IMR-90 (cell line): ENCODE results near the gene FOXC2. TPM values are rescaled to one million over a fixed set of nuclear protein-coding genes. Genes with fewer than 3 reads are reported as not detected.
A peak's percentile ranks its signal among the peaks of the same experiment; 100 is the strongest.

ENCODE experiments used
- ATAC-seq: fragments of 200-7000 bp; cut with Tn5 transposase; 2 replicates; pipeline ENCODE4 v1.9.1; 2020; ENCODE audit warnings: low read depth, mild to moderate bottlenecking, moderate library complexity
- BruUV-seq: library from RNA; stranded (reverse); fragments of 400-500 nt; replicated peaks from 2 replicates; lab custom pipeline; 2021; lab: Mats Ljungman, UMichigan
- CTCF ChIA-PET: fragments of 300-600 bp; formaldehyde crosslinking; extraction: SDS; loops from one replicate; lab custom pipeline; 2021; ENCODE audit warnings: antibody characterized with exemption; lab: Yijun Ruan, JAX
- POLR2A ChIA-PET: fragments of 300-600 bp; sonication (Branson Sonifier 250); formaldehyde crosslinking; loops from one replicate; lab custom pipeline; 2022; ENCODE audit warnings: antibody characterized with exemption; ENCODE audit not compliant: unreplicated experiment; lab: Charles Lee
- DNase-seq: peaks from one replicate; pipeline ENCODE4 v3.0.0; 2013
- H2AFZ ChIP-seq: replicated peaks from 2 replicates; pipeline ENCODE3; 2013; ENCODE audit warnings: low read length, mild to moderate bottlenecking; ENCODE audit not compliant: poor library complexity
- H2AK5ac ChIP-seq: 2 replicates; pipeline ENCODE4 v1.6.1; 2013; ENCODE audit warnings: low read depth, low read length, inconsistent platforms
- H2AK9ac ChIP-seq: replicated peaks from 2 replicates; pipeline ENCODE3; 2013; ENCODE audit warnings: mild to moderate bottlenecking, low read depth, low read length, moderate library complexity; ENCODE audit not compliant: poor library complexity
- H2BK120ac ChIP-seq: 2 replicates; pipeline ENCODE4 v1.6.1; 2013; ENCODE audit warnings: low read depth, low read length, inconsistent platforms
- H2BK15ac ChIP-seq: 3 replicates; pipeline ENCODE4 v1.6.1; 2013; ENCODE audit warnings: low read depth, low read length, inconsistent platforms
- H2BK20ac ChIP-seq: 2 replicates; pipeline ENCODE4 v1.6.1; 2013; ENCODE audit warnings: low read depth, mild to moderate bottlenecking, inconsistent platforms, low read length, moderate library complexity
- H2BK5ac ChIP-seq: 2 replicates; pipeline ENCODE4 v1.6.1; 2013; ENCODE audit warnings: mild to moderate bottlenecking, low read depth, low read length, inconsistent platforms; ENCODE audit not compliant: poor library complexity, severe bottlenecking
- H3K14ac ChIP-seq: replicated peaks from 2 replicates; pipeline ENCODE4 v1.6.1; 2013; ENCODE audit warnings: low read depth, low read length, inconsistent platforms
- H3K18ac ChIP-seq: 2 replicates; pipeline ENCODE4 v1.6.1; 2013; ENCODE audit warnings: low read depth, low read length, control low read depth
- H3K23ac ChIP-seq: 2 replicates; pipeline ENCODE4 v1.6.1; 2013; ENCODE audit warnings: low read depth, low read length, inconsistent platforms
- H3K27ac ChIP-seq: 2 replicates; pipeline ENCODE4 v1.5.1; 2013; ENCODE audit warnings: mild to moderate bottlenecking, control low read depth, low read length; ENCODE audit not compliant: insufficient read depth
- H3K27me3 ChIP-seq: 2 replicates; pipeline ENCODE4 v1.6.1; 2013; ENCODE audit warnings: low read length; ENCODE audit not compliant: control insufficient read depth, insufficient read depth
- H3K36me3 ChIP-seq: 2 replicates; pipeline ENCODE4 v1.6.1; 2013; ENCODE audit warnings: low read length, mixed read lengths; ENCODE audit not compliant: control insufficient read depth, insufficient read depth
- H3K4ac ChIP-seq: 2 replicates; pipeline ENCODE4 v1.6.1; 2013; ENCODE audit warnings: low read depth, low read length, inconsistent platforms
- H3K4me1 ChIP-seq: 2 replicates; pipeline ENCODE4 v1.6.1; 2013; ENCODE audit warnings: low read length, mixed read lengths; ENCODE audit not compliant: control insufficient read depth, insufficient read depth
- H3K4me2 ChIP-seq: 2 replicates; pipeline ENCODE4 v1.6.1; 2013; ENCODE audit warnings: low read depth, mild to moderate bottlenecking, control low read depth, low read length, moderate library complexity
- H3K4me3 ChIP-seq: 2 replicates; pipeline ENCODE4 v1.5.1; 2013; ENCODE audit warnings: low read depth, mild to moderate bottlenecking, control low read depth, low read length, moderate library complexity; ENCODE audit not compliant: insufficient read depth
- H3K56ac ChIP-seq: 2 replicates; pipeline ENCODE4 v1.6.1; 2013; ENCODE audit warnings: low read length, inconsistent platforms; ENCODE audit not compliant: insufficient read depth; ENCODE audit errors: extremely low read depth
- H3K79me1 ChIP-seq, 2 experiments: 2 replicates each; pipeline ENCODE4 v1.6.1; 2013; ENCODE audit warnings: low read length in 2 of 2, inconsistent platforms in 1 of 2, low read depth in 1 of 2
- H3K9ac ChIP-seq: 2 replicates; pipeline ENCODE4 v1.6.1; 2013; ENCODE audit warnings: low read depth, low read length, control low read depth
- H3K9me1 ChIP-seq: 2 replicates; pipeline ENCODE4 v1.6.1; 2013; ENCODE audit warnings: low read length, inconsistent platforms; ENCODE audit not compliant: insufficient read depth
- H3K9me3 ChIP-seq: 2 replicates; pipeline ENCODE4 v1.6.1; 2013; ENCODE audit warnings: low read length; ENCODE audit not compliant: control insufficient read depth, insufficient read depth
- H4K20me1 ChIP-seq: 2 replicates; pipeline ENCODE4 v1.6.1; 2013; ENCODE audit warnings: low read length, inconsistent platforms; ENCODE audit not compliant: insufficient read depth
- H4K5ac ChIP-seq: 2 replicates; pipeline ENCODE4 v1.6.1; 2013; ENCODE audit warnings: mild to moderate bottlenecking, low read depth, low read length, control low read depth
- H4K8ac ChIP-seq, 2 experiments: 2 replicates each; pipeline ENCODE4 v1.6.1; 2013; ENCODE audit warnings: low read depth in 2 of 2, low read length in 2 of 2, control low read depth in 1 of 2, inconsistent platforms in 1 of 2
- H4K91ac ChIP-seq: 2 replicates; pipeline ENCODE4 v1.6.1; 2013; ENCODE audit warnings: low read depth, low read length, inconsistent platforms; ENCODE audit not compliant: insufficient read depth
- BHLHE40 ChIP-seq: fragments of 150-350 bp; IDR thresholded peaks from 2 replicates; pipeline ENCODE4 v1.6.1; 2016; ENCODE audit warnings: mild to moderate bottlenecking, low read depth, low read length
- CEBPB ChIP-seq: IDR thresholded peaks from 2 replicates; pipeline ENCODE4 v1.6.1; 2012; ENCODE audit warnings: low read depth, low read length, improper control_type of control experiment
- FOS ChIP-seq: fragments of 150-350 bp; IDR thresholded peaks from 2 replicates; pipeline ENCODE4 v1.6.1; 2016; ENCODE audit warnings: low read depth, low read length
- MAFK ChIP-seq: IDR thresholded peaks from 2 replicates; pipeline ENCODE4 v1.6.1; 2012; ENCODE audit warnings: low read depth, low read length, improper control_type of control experiment
- MXI1 ChIP-seq: IDR thresholded peaks from 2 replicates; pipeline ENCODE4 v1.6.1; 2012; ENCODE audit warnings: low read depth, mild to moderate bottlenecking, low read length, moderate library complexity, borderline replicate concordance
- NFE2L2 ChIP-seq: fragments of 150-350 bp; IDR thresholded peaks from 2 replicates; pipeline ENCODE4 v1.6.1; 2016; ENCODE audit warnings: low read depth, mild to moderate bottlenecking, low read length
- POLR2A ChIP-seq: IDR thresholded peaks from 2 replicates; pipeline ENCODE4 v1.6.1; 2012; ENCODE audit warnings: mild to moderate bottlenecking, low read depth, low read length
- RAD21 ChIP-seq: IDR thresholded peaks from 2 replicates; pipeline ENCODE4 v1.6.1; 2012; ENCODE audit warnings: low read length, improper control_type of control experiment
- RCOR1 ChIP-seq: IDR thresholded peaks from 2 replicates; pipeline ENCODE4 v1.6.1; 2012; ENCODE audit warnings: mild to moderate bottlenecking, low read length, improper control_type of control experiment; ENCODE audit not compliant: insufficient replicate concordance
- RFX5 ChIP-seq: IDR thresholded peaks from 2 replicates; pipeline ENCODE4 v1.8.0; 2012; ENCODE audit warnings: low read depth, mild to moderate bottlenecking, low read length, moderate library complexity
- WGBS, 2 experiments: methylation state at CpG; one replicate each; pipeline versions ENCODE4 v1.1.5 to v1.1.7; 2013; ENCODE audit warnings: missing lambda C conversion rate in 2 of 2; ENCODE audit not compliant: insufficient read length in 1 of 2; ENCODE audit errors: extremely low coverage in 2 of 2; 5-methylcytosine and 5-hydroxymethylcytosine counted together
- dilution Hi-C: fragments of 300-500 bp; cut with HindIII; formaldehyde crosslinking; loops from one replicate; pipeline ENCODE4 v1.14.3; 2018; ENCODE audit warnings: low sequenced_read_pairs; ENCODE audit not compliant: unreplicated experiment
- in situ Hi-C: fragments of 300-500 bp; cut with MboI; formaldehyde crosslinking; loops from 3 replicates; pipeline ENCODE4 v1.14.3; 2019; ENCODE audit warnings: low sequenced_read_pairs, inconsistent platforms, mixed read lengths
- intact Hi-C: fragments of 100-400 bp; cut with micrococcal nuclease; formaldehyde crosslinking; loops from 2 replicates; pipeline ENCODE4 v1.10.0; 2022
- polyA plus RNA-seq, 3 experiments: library from polyadenylated mRNA; depleted of rRNA; stranded (reverse); fragments of >200 nt; gene quantifications; 2 replicates each; pipeline ENCODE4 v1.2.3, GENCODE V29; 2012; ENCODE audit warnings: low replicate concordance in 1 of 3
- total RNA-seq: library from RNA; depleted of rRNA; stranded (reverse); fragments of >200 nt; gene quantifications from 2 replicates; pipeline ENCODE4 v1.2.3, GENCODE V29; 2012
- TF ChIP-seq, protein P1 (sequence below): fragments of 150-350 bp; IDR thresholded peaks from 2 replicates; pipeline ENCODE4 v1.6.1; 2016; ENCODE audit warnings: low read depth, mild to moderate bottlenecking, low read length, moderate library complexity, borderline replicate concordance
- TF ChIP-seq, protein P2 (sequence below): fragments of 150-350 bp; IDR thresholded peaks from 2 replicates; pipeline ENCODE4 v1.6.1; 2017; ENCODE audit warnings: mild to moderate bottlenecking, antibody characterized with exemption, low read length, low read depth
- TF ChIP-seq, protein P3 (sequence below): conservative IDR thresholded peaks from 2 replicates; pipeline ENCODE4 v1.5.1; 2012; ENCODE audit warnings: mild to moderate bottlenecking, low read depth, low read length, improper control_type of control experiment

The FOXC2 gene
- total and polyA plus RNA-seq, 2 of the 4 experiments (the other 2 are of a cell fraction) = 0.90 to 6.4 TPM

GRCh38 chr16:86570558-86571529 lies 4.2 kb downstream of the FOXC2 start:
- H3K4me1 ChIP-seq = peaks cover 11% of the 10 kb centered on the region
- H4K20me1 ChIP-seq = 0 out of 2 replicates have a peak, but pooled peaks cover 7% of the 10 kb centered on the region
- intact Hi-C loops = no loop called here
- TF ChIP-seq, protein P1, sequence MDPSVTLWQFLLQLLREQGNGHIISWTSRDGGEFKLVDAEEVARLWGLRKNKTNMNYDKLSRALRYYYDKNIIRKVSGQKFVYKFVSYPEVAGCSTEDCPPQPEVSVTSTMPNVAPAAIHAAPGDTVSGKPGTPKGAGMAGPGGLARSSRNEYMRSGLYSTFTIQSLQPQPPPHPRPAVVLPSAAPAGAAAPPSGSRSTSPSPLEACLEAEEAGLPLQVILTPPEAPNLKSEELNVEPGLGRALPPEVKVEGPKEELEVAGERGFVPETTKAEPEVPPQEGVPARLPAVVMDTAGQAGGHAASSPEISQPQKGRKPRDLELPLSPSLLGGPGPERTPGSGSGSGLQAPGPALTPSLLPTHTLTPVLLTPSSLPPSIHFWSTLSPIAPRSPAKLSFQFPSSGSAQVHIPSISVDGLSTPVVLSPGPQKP = no peak
- TF ChIP-seq, protein P2, sequence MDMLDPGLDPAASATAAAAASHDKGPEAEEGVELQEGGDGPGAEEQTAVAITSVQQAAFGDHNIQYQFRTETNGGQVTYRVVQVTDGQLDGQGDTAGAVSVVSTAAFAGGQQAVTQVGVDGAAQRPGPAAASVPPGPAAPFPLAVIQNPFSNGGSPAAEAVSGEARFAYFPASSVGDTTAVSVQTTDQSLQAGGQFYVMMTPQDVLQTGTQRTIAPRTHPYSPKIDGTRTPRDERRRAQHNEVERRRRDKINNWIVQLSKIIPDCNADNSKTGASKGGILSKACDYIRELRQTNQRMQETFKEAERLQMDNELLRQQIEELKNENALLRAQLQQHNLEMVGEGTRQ = no peak
- TF ChIP-seq FOS (no peak), BHLHE40 (no peak), RFX5 (no peak), POLR2A (no peak), NFE2L2 (no peak), CEBPB (no peak), RCOR1 (no peak), RAD21 (no peak), MAFK (no peak), MXI1 (no peak)
- TF ChIP-seq, protein P3, sequence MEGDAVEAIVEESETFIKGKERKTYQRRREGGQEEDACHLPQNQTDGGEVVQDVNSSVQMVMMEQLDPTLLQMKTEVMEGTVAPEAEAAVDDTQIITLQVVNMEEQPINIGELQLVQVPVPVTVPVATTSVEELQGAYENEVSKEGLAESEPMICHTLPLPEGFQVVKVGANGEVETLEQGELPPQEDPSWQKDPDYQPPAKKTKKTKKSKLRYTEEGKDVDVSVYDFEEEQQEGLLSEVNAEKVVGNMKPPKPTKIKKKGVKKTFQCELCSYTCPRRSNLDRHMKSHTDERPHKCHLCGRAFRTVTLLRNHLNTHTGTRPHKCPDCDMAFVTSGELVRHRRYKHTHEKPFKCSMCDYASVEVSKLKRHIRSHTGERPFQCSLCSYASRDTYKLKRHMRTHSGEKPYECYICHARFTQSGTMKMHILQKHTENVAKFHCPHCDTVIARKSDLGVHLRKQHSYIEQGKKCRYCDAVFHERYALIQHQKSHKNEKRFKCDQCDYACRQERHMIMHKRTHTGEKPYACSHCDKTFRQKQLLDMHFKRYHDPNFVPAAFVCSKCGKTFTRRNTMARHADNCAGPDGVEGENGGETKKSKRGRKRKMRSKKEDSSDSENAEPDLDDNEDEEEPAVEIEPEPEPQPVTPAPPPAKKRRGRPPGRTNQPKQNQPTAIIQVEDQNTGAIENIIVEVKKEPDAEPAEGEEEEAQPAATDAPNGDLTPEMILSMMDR = no peak

More at GRCh38 chr16:86570558-86571529, 4.2 kb downstream of the FOXC2 start:
- Histone ChIP-seq H3K27me3 (no peaks in the 10 kb centered on the region), H3K79me1 (peaks cover 20 to 54% of the 10 kb centered on the region in 2 experiments), H3K4ac (no peak overlapping the region; the same call in 1 of the 2 replicates), H3K27ac (no peak overlapping the region), H2BK20ac (no peak overlapping the region), H3K9ac (no peak overlapping the region), H3K18ac (no peak overlapping the region), H3K36me3 (no peaks in the 10 kb centered on the region), H3K23ac (peak overlapping the region; percentile 97), H3K9me1 (peaks cover 12% of the 10 kb centered on the region), H2AFZ (peak overlapping the region; percentile 4), H4K5ac (no peak overlapping the region), H3K9me3 (no peaks in the 10 kb centered on the region), H4K91ac (no peak overlapping the region), H3K4me3 (no peak overlapping the region), H2BK120ac (0 out of 2 replicates have a peak overlapping the region, but pooled peaks have one; percentile 63), H2BK5ac (no peak overlapping the region), H3K56ac (no peak overlapping the region), H2BK15ac (no peak overlapping the region; the same call in 2 of the 3 replicates), H3K4me2 (peak overlapping the region; percentile 71), H4K8ac (peak overlapping the region in 1 of 2 experiments; percentile 49; a peak in 1 of 4 replicates), H2AK5ac (peak overlapping the region; percentile 36; the same call in 1 of the 2 replicates), H3K14ac (peak overlapping the region; percentile 48; the same call in 1 of the 2 replicates), H2AK9ac (no peak overlapping the region)
- no peak for ATAC-seq
- no peak for DNase-seq
- POLR2A ChIA-PET = interaction anchor here (0.8 kb wide), 1 partner anchor 8 kb away, joined by 4 read pairs; no protein-coding TSS in a partner anchor
- WGBS, 2 experiments = 92% methylated on average over 11 of the region's 28 CpGs; no CpG with 5 or more reads in 1 of the 2 experiments
- dilution Hi-C loops = no loop called here
- CTCF ChIA-PET = interaction anchor here (0.6 to 1.8 kb wide), 3 partner anchors 179 to 650 kb away, joined by 3 to 5 read pairs (median 4); no protein-coding TSS in a partner anchor
- in situ Hi-C loops = no loop called here
- BruUV-seq = no TSS peak
